ENCODE measurements around the gene CCDC142. TPM values are rescaled to one million over a fixed set of nuclear protein-coding genes. Genes with fewer than 3 reads are reported as not detected.

The CCDC142 gene
- total RNA-seq, 1 experiment from 2014 or later, result 24.2 TPM

- POLR2A ChIA-PET, result no interaction called here
- Histone ChIP-seq H3K4me3 (ENCODE audit: low read depth in 2 of 2, low read length in 2 of 2) (no peak overlapping the region), H3K27ac (ENCODE audit: low read length) (no peak overlapping the region), H3K9me3 (ENCODE audit: control insufficient read depth, insufficient read depth, low read depth, low read length) (no peaks in the 10 kb centered on the region), H3K4me1 (ENCODE audit: control insufficient read depth, insufficient read depth, low read length) (peaks cover 10% of the 10 kb centered on the region), H3K36me3 (ENCODE audit: control insufficient read depth, insufficient read depth, low read length) (no peaks in the 10 kb centered on the region), H3K27me3 (ENCODE audit: control insufficient read depth, insufficient read depth, low read length) (no peaks in the 10 kb centered on the region)
- intact Hi-C loops (cut with micrococcal nuclease; ENCODE audit: unreplicated experiment) (no loop called here), in situ Hi-C loops (cut with HindIII; ENCODE audit: low pct_unique_long_range_greater_than_20kb, low sequenced_read_pairs) (no loop called here)
- no peak for TF ChIP-seq TCF7L2 (IDR thresholded peaks at IDR 0.05; ENCODE audit: low read depth, low read length)
- TF ChIP-seq SIN3A (IDR thresholded peaks at IDR 0.05; ENCODE audit: borderline replicate concordance, insufficient read depth, low read depth, low read length), result no peak
- TF ChIP-seq CTCF (IDR thresholded peaks at IDR 0.05), result no peak
- TF ChIP-seq POLR2AphosphoS5 (IDR thresholded peaks at IDR 0.05; ENCODE audit: low read depth, low read length), result no peak
- TF ChIP-seq, protein P1, sequence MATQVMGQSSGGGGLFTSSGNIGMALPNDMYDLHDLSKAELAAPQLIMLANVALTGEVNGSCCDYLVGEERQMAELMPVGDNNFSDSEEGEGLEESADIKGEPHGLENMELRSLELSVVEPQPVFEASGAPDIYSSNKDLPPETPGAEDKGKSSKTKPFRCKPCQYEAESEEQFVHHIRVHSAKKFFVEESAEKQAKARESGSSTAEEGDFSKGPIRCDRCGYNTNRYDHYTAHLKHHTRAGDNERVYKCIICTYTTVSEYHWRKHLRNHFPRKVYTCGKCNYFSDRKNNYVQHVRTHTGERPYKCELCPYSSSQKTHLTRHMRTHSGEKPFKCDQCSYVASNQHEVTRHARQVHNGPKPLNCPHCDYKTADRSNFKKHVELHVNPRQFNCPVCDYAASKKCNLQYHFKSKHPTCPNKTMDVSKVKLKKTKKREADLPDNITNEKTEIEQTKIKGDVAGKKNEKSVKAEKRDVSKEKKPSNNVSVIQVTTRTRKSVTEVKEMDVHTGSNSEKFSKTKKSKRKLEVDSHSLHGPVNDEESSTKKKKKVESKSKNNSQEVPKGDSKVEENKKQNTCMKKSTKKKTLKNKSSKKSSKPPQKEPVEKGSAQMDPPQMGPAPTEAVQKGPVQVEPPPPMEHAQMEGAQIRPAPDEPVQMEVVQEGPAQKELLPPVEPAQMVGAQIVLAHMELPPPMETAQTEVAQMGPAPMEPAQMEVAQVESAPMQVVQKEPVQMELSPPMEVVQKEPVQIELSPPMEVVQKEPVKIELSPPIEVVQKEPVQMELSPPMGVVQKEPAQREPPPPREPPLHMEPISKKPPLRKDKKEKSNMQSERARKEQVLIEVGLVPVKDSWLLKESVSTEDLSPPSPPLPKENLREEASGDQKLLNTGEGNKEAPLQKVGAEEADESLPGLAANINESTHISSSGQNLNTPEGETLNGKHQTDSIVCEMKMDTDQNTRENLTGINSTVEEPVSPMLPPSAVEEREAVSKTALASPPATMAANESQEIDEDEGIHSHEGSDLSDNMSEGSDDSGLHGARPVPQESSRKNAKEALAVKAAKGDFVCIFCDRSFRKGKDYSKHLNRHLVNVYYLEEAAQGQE (IDR thresholded peaks at IDR 0.05; ENCODE audit: insufficient read depth in 1 of 2, low read depth in 2 of 2, low read length in 1 of 2), result no peak
- no TSS peak for BruUV-seq (replicated peaks)
- ATAC-seq, result no peak
- CTCF ChIA-PET, result no interaction called here
- DNase-seq (ENCODE audit: low read depth, low spot score), result no peak
These were observed 44.5 kb downstream of the CCDC142 start for GRCh38 chr2:74438248-74438647.

DNA sequence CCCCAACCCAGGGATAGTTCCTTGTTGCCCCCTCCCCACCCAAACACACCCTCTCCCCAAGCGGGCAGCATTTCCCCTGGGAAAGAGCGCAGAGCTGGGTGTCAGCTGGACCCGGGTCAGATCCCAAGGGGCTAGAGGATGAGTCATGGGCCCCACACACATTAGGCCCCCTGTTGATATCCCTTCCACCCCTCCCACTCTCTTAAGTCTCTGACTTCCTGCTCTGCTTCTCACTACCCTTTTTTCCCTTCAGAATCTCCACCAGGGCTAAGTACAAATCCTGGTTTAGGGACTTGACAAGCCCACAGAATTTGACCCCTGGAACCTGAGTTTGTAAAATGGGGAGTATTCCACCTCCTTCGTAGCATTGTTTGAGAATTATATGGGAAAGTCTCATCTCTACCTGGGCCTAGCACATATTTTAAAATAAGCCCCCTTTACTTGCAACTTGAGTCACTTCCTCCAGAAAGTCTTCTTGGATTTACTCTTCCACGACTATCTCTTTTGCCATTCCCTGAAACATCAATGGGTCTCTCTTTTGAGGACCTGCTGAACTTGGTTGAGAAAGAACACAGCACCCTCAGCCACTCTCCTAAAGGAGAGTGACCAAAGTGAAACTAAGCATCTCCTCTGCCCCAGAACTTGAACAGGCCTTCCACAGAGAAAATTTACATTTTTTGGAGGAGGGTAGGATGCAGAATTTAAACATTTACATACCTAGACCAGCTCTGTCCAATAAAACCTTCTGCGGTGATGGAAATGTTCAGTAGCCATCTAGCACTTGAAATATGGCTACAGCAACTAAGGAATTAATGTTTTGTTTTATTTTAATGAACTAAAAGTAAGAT is 45.7 kb downstream of the CCDC142 start:
- DNase-seq (ENCODE audit: low read depth, low spot score) (no peak), ATAC-seq (no peak)
- in situ Hi-C loops (cut with HindIII; ENCODE audit: low pct_unique_long_range_greater_than_20kb, low sequenced_read_pairs), result no loop called here
- BruUV-seq (replicated peaks), result no TSS peak
- no peaks in the 10 kb centered on the region for H3K27me3 ChIP-seq (ENCODE audit: control insufficient read depth, insufficient read depth, low read length)
- no peaks in the 10 kb centered on the region for H3K9me3 ChIP-seq (ENCODE audit: control insufficient read depth, insufficient read depth, low read depth, low read length)
- intact Hi-C loops (cut with micrococcal nuclease; ENCODE audit: unreplicated experiment), result no loop called here
- no peak overlapping the region for H3K4me3 ChIP-seq (ENCODE audit: low read depth in 2 of 2, low read length in 2 of 2)
- H3K27ac ChIP-seq (ENCODE audit: low read length), result no peak overlapping the region
- no peak for TF ChIP-seq SIN3A (IDR thresholded peaks at IDR 0.05; ENCODE audit: borderline replicate concordance, insufficient read depth, low read depth, low read length)
- no peak for TF ChIP-seq POLR2AphosphoS5 (IDR thresholded peaks at IDR 0.05; ENCODE audit: low read depth, low read length)
- no peak for TF ChIP-seq TCF7L2 (IDR thresholded peaks at IDR 0.05; ENCODE audit: low read depth, low read length)
- no peak for TF ChIP-seq CTCF (IDR thresholded peaks at IDR 0.05)
- TF ChIP-seq, protein P1 (IDR thresholded peaks at IDR 0.05; ENCODE audit: insufficient read depth in 1 of 2, low read depth in 2 of 2, low read length in 1 of 2), result no peak
- H3K4me1 ChIP-seq (ENCODE audit: control insufficient read depth, insufficient read depth, low read length), result peaks cover 6% of the 10 kb centered on the region
- H3K36me3 ChIP-seq (ENCODE audit: control insufficient read depth, insufficient read depth, low read length), result no peaks in the 10 kb centered on the region
- ChIA-PET CTCF (no interaction called here), POLR2A (no interaction called here)
